ENCODE data around the gene CASKIN2.

- TF ChIP-seq EZH2phosphoT487 (IDR thresholded peaks at IDR 0.05; ENCODE audit: borderline replicate concordance, low read length) (no peak), CTCF (IDR thresholded peaks at IDR 0.05; ENCODE audit: low read depth, low read length, poor library complexity, severe bottlenecking) (no peak)
Measured at GRCh38 chr17:75521951-75522727, 6.8 kb upstream of the CASKIN2 start.
